Esophagus squamous epithelium (tissue), 4 donors: ENCODE data around the gene AP3B1.

Experiments
- CTCF ChIP-seq, 6 experiments: fragments of 450-650 bp in 4 of 6; fragments of 200-600 bp in 2 of 6; sonication (generic) in 2 of 6; IDR thresholded peaks; one replicate each; pipeline ENCODE4 v1.5.1; 2016 to 2019; ENCODE audit warnings: antibody characterized with exemption in 6 of 6, mild to moderate bottlenecking in 4 of 6, moderate library complexity in 4 of 6
- POLR2A ChIP-seq, 4 donors: fragments of 450-650 bp; IDR thresholded peaks; one replicate each; pipeline ENCODE4 v1.6.1; 2017; ENCODE audit warnings: antibody characterized with exemption in 4 of 4, mild to moderate bottlenecking in 4 of 4, moderate library complexity in 3 of 4

GRCh38 chr5:77963795-77964194 is 330.7 kb downstream of the AP3B1 start:
- TF ChIP-seq CTCF (IDR thresholded peaks at IDR 0.05) (no peak), POLR2A (IDR thresholded peaks at IDR 0.05) (no peak)
